ENCODE results near the gene MDFIC. TPM values are rescaled to one million over a fixed set of nuclear protein-coding genes. Genes with fewer than 3 reads are reported as not detected.

The MDFIC gene
- total and polyA plus RNA-seq, 2 of the 4 experiments (the other 2 are of a cell fraction) = 16.9 to 35.0 TPM

DNA sequence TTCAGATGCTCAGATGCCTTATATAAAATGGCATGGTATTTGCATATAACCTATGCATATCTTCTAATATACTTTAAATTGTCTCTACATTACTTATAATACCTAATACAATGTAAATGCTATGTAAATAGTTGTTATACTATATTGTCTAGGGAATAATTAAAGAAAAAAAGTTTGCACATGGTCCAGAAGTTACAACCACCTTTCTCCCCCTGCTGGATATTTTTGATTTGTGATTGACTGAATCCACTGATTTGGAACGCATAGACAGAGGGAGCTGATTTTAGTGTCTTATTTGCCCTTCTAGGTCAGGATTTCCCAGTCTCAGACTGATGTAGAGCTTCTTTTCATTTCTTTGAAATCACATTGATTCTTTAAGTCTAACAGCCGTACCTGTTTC lies 31.8 kb downstream of the MDFIC start:
- H3K9me1 ChIP-seq (ENCODE audit: insufficient read depth, low read length) = no peaks in the 10 kb centered on the region; the same call in 1 of the 2 replicates
- BruUV-seq (replicated peaks) = no TSS peak
- no peak overlapping the region for H2BK20ac ChIP-seq (ENCODE audit: low read depth, low read length)
- no peaks in the 10 kb centered on the region for H3K27me3 ChIP-seq (ENCODE audit: control insufficient read depth, insufficient read depth, low read length)
- no peak overlapping the region for H3K14ac ChIP-seq (replicated peaks; ENCODE audit: low read depth, low read length)
- H3K36me3 ChIP-seq (ENCODE audit: control insufficient read depth, insufficient read depth, low read length) = no peaks in the 10 kb centered on the region; the same call in 1 of the 2 replicates
- no CpG with 5 or more reads among the region's 2 CpGs for WGBS, 2 experiments (ENCODE audit: extremely low coverage in 2 of 2, insufficient read length in 1 of 2)
- H2BK5ac ChIP-seq (ENCODE audit: low read depth, low read length, poor library complexity, severe bottlenecking) = no peak overlapping the region
- no peak overlapping the region for H3K23ac ChIP-seq (ENCODE audit: low read depth, low read length)
- ATAC-seq (ENCODE audit: low read depth) (no peak), DNase-seq (no peak)
- H4K20me1 ChIP-seq (ENCODE audit: insufficient read depth, low read length) = no peaks in the 10 kb centered on the region
- no peak overlapping the region for H4K5ac ChIP-seq (ENCODE audit: low read depth, low read length)
- H3K4ac ChIP-seq (ENCODE audit: low read depth, low read length) = no peak overlapping the region
- no peak overlapping the region for H2AFZ ChIP-seq (replicated peaks; ENCODE audit: low read length, poor library complexity)
- no peak overlapping the region for H3K4me2 ChIP-seq (ENCODE audit: low read depth, low read length)
- no peak overlapping the region for H3K9ac ChIP-seq (ENCODE audit: low read depth, low read length)
- intact Hi-C loops (cut with micrococcal nuclease) (no loop called here), dilution Hi-C loops (cut with HindIII; ENCODE audit: low sequenced_read_pairs, unreplicated experiment) (no loop called here), in situ Hi-C loops (cut with MboI; ENCODE audit: low sequenced_read_pairs) (no loop called here)
- H4K91ac ChIP-seq (ENCODE audit: insufficient read depth, low read depth, low read length) = no peak overlapping the region
- H3K4me1 ChIP-seq (ENCODE audit: control insufficient read depth, insufficient read depth, low read length) = peaks cover 5% of the 10 kb centered on the region
- CTCF ChIA-PET = no interaction called here
- peaks cover 20 to 38% of the 10 kb centered on the region in 2 experiments for H3K79me1 ChIP-seq (ENCODE audit: low read depth in 1 of 2, low read length in 2 of 2)
- H2AK9ac ChIP-seq (replicated peaks; ENCODE audit: low read depth, low read length, poor library complexity) = no peak overlapping the region
- no peak overlapping the region for H2BK120ac ChIP-seq (ENCODE audit: low read depth, low read length)
- TF ChIP-seq, protein P1, sequence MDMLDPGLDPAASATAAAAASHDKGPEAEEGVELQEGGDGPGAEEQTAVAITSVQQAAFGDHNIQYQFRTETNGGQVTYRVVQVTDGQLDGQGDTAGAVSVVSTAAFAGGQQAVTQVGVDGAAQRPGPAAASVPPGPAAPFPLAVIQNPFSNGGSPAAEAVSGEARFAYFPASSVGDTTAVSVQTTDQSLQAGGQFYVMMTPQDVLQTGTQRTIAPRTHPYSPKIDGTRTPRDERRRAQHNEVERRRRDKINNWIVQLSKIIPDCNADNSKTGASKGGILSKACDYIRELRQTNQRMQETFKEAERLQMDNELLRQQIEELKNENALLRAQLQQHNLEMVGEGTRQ (IDR thresholded peaks at IDR 0.05; ENCODE audit: low read depth, low read length) = no peak
- TF ChIP-seq BHLHE40 (IDR thresholded peaks at IDR 0.05; ENCODE audit: low read depth, low read length) (no peak), RFX5 (IDR thresholded peaks at IDR 0.05; ENCODE audit: low read depth, low read length) (no peak), FOS (IDR thresholded peaks at IDR 0.05; ENCODE audit: low read depth, low read length) (no peak), CEBPB (IDR thresholded peaks at IDR 0.05; ENCODE audit: low read depth, low read length) (no peak), POLR2A (IDR thresholded peaks at IDR 0.05; ENCODE audit: low read depth, low read length) (no peak)
- TF ChIP-seq, protein P2, sequence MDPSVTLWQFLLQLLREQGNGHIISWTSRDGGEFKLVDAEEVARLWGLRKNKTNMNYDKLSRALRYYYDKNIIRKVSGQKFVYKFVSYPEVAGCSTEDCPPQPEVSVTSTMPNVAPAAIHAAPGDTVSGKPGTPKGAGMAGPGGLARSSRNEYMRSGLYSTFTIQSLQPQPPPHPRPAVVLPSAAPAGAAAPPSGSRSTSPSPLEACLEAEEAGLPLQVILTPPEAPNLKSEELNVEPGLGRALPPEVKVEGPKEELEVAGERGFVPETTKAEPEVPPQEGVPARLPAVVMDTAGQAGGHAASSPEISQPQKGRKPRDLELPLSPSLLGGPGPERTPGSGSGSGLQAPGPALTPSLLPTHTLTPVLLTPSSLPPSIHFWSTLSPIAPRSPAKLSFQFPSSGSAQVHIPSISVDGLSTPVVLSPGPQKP (IDR thresholded peaks at IDR 0.05; ENCODE audit: borderline replicate concordance, low read depth, low read length) = no peak
- no peak overlapping the region for H4K8ac ChIP-seq (ENCODE audit: low read depth in 2 of 2, low read length in 2 of 2)
- no peak overlapping the region for H3K27ac ChIP-seq (ENCODE audit: insufficient read depth, low read length)
- H2BK15ac ChIP-seq (ENCODE audit: low read depth, low read length) = no peak overlapping the region
- H3K4me3 ChIP-seq (ENCODE audit: insufficient read depth, low read depth, low read length) = no peak overlapping the region
- H2AK5ac ChIP-seq (ENCODE audit: low read depth, low read length) = no peak overlapping the region
- H3K56ac ChIP-seq (ENCODE audit: extremely low read depth, insufficient read depth, low read length) = no peak overlapping the region
- POLR2A ChIA-PET (ENCODE audit: unreplicated experiment) = no interaction called here
- no peak overlapping the region for H3K18ac ChIP-seq (ENCODE audit: low read depth, low read length)
- no peaks in the 10 kb centered on the region for H3K9me3 ChIP-seq (ENCODE audit: control insufficient read depth, insufficient read depth, low read length)

Measured in IMR-90 (cell line).